Neural progenitor cell (in vitro differentiated cells): ENCODE measurements around the gene FANCM. TPM values are rescaled to one million over a fixed set of nuclear protein-coding genes. Genes with fewer than 3 reads are reported as not detected.

Experiments used
- DNase-seq: peaks from one replicate; pipeline ENCODE4 v3.0.0-alpha.2; 2016; ENCODE audit warnings: low spot score
- H2AFZ ChIP-seq: fragments of 200-600 bp; sonication (generic); replicated peaks from 2 replicates; pipeline ENCODE4 v1.6.1; 2016; ENCODE audit warnings: antibody characterized with exemption
- H3F3A ChIP-seq: fragments of 200-600 bp; sonication (generic); 2 replicates; pipeline ENCODE4 v1.6.1; 2016; ENCODE audit warnings: antibody characterized with exemption, low read depth
- H3K27ac ChIP-seq: fragments of 200-600 bp; sonication (generic); 2 replicates; pipeline ENCODE4 v1.5.1; 2016; ENCODE audit warnings: mild to moderate bottlenecking
- H3K27me3 ChIP-seq: fragments of 200-600 bp; sonication (generic); 2 replicates; pipeline ENCODE4 v1.6.1; 2016; ENCODE audit warnings: mild to moderate bottlenecking, moderate library complexity
- H3K36me3 ChIP-seq: fragments of 200-600 bp; sonication (generic); 2 replicates; pipeline ENCODE4 v1.5.1; 2016
- H3K4me1 ChIP-seq: fragments of 200-600 bp; sonication (generic); 2 replicates; pipeline ENCODE4 v1.6.1; 2016; ENCODE audit warnings: mixed run types
- H3K4me2 ChIP-seq: fragments of 200-600 bp; sonication (generic); 2 replicates; pipeline ENCODE4 v1.6.1; 2016
- H3K4me3 ChIP-seq: fragments of 200-600 bp; sonication (generic); 2 replicates; pipeline ENCODE4 v1.5.1; 2016
- H3K79me2 ChIP-seq: fragments of 200-600 bp; sonication (generic); 2 replicates; pipeline ENCODE4 v1.6.1; 2016; ENCODE audit warnings: low read depth
- H3K9ac ChIP-seq: fragments of 200-600 bp; sonication (generic); 2 replicates; pipeline ENCODE4 v1.6.1; 2016
- H3K9me3 ChIP-seq: fragments of 200-600 bp; sonication (generic); 2 replicates; pipeline ENCODE4 v1.5.1; 2016; ENCODE audit warnings: low read depth
- H4K20me1 ChIP-seq: fragments of 200-600 bp; sonication (generic); 2 replicates; pipeline ENCODE4 v1.6.1; 2016; ENCODE audit warnings: low read depth
- H3K27ac Mint-ChIP-seq: 3 replicates; pipeline ENCODE4 v1.8.0; 2021; ENCODE audit warnings: mixed read lengths
- H3K27me3 Mint-ChIP-seq: 2 replicates; pipeline ENCODE4 v1.8.0; 2022; ENCODE audit warnings: low read depth, mild to moderate bottlenecking, inconsistent platforms, moderate library complexity, mixed read lengths; ENCODE audit not compliant: insufficient read depth
- H3K36me3 Mint-ChIP-seq: 3 replicates; pipeline ENCODE4 v1.8.0; 2021; ENCODE audit warnings: mixed read lengths
- H3K4me1 Mint-ChIP-seq: 3 replicates; pipeline ENCODE4 v1.8.0; 2021; ENCODE audit warnings: mixed read lengths
- H3K4me3 Mint-ChIP-seq: 3 replicates; pipeline ENCODE4 v1.8.0; 2021; ENCODE audit warnings: mild to moderate bottlenecking, moderate library complexity, mixed read lengths
- H3K9me3 Mint-ChIP-seq: 3 replicates; pipeline ENCODE4 v1.8.0; 2020; ENCODE audit warnings: mixed read lengths
- EZH2 ChIP-seq: fragments of 200-600 bp; sonication (generic); IDR thresholded peaks from 2 replicates; pipeline ENCODE4 v1.6.1; 2017; ENCODE audit warnings: antibody characterized with exemption, mild to moderate bottlenecking, moderate library complexity
- EZH2phosphoT487 ChIP-seq: fragments of 200-600 bp; sonication (generic); IDR thresholded peaks from 2 replicates; pipeline ENCODE4 v1.6.1; 2017; ENCODE audit warnings: antibody characterized with exemption
- total RNA-seq: library from RNA; depleted of rRNA; stranded (reverse); fragments of >200 nt; gene quantifications from 2 replicates; pipeline ENCODE4 v1.2.3, GENCODE V29; 2015; ENCODE audit warnings: low replicate concordance
- TF ChIP-seq, protein P1 (sequence below): fragments of 200-600 bp; sonication (generic); IDR thresholded peaks from 2 replicates; pipeline ENCODE4 v1.5.1; 2017; ENCODE audit warnings: antibody characterized with exemption, mild to moderate bottlenecking

Gene FANCM
- total RNA-seq, 1 donor from 2014 or later: 29.4 TPM

DNA sequence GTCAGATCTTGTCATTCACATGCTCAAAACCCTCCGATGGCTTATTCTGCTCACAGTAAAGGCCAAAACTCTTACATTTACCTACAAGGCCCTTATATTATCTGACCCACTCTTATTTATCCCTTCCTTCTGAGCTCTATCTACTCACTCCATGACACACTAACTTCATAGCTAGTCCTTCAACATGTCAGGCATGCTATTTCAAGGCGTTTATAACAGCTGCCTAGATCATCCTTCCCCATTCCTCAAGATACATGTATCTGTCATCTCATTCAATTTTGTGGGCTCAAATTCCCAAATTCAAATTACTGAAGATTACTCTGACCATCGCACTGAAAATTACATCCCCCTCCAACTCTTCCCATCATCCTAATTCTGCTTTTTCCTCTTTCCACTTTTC lies 110.4 kb downstream of the FANCM start:
- peaks cover 9% of the 10 kb centered on the region for H3K9me3 Mint-ChIP-seq
- H3K4me2 ChIP-seq: no peak overlapping the region
- no peak overlapping the region for H3K27ac ChIP-seq

DNA sequence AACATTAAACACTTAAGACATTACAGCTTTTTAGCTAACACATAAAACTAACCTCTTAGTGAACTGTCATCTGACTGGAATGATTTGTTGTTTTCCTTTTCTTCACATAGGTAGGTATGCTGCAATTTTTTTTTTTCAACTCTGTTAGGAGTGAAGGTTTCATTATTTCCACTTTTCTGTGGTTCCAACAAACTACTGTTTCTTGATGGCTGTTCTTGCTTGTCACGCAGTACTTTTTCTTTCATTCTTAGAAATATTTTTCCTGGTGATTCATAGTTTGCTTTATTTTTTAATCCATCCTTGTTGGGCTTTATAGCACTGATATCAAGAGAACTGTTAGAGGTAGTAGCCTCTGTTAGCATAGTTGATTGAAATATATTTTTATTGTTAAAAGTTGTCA lies 111.0 kb downstream of the FANCM start:
- H3K36me3 ChIP-seq: no peaks in the 10 kb centered on the region
- H3K4me3 ChIP-seq: no peak overlapping the region
- no peak overlapping the region for H3K27ac ChIP-seq
- Mint-ChIP-seq H3K27ac (no peak overlapping the region), H3K4me3 (no peak overlapping the region), H3K4me1 (peaks cover 4% of the 10 kb centered on the region), H3K36me3 (peaks cover 14% of the 10 kb centered on the region), H3K9me3 (peaks cover 9% of the 10 kb centered on the region), H3K27me3 (no peaks in the 10 kb centered on the region)
- H4K20me1 ChIP-seq: peaks cover 34% of the 10 kb centered on the region
- no peak overlapping the region for H2AFZ ChIP-seq
- H3F3A ChIP-seq: no peaks in the 10 kb centered on the region
- no peak for TF ChIP-seq EZH2phosphoT487
- TF ChIP-seq EZH2: no peak
- TF ChIP-seq, protein P1, sequence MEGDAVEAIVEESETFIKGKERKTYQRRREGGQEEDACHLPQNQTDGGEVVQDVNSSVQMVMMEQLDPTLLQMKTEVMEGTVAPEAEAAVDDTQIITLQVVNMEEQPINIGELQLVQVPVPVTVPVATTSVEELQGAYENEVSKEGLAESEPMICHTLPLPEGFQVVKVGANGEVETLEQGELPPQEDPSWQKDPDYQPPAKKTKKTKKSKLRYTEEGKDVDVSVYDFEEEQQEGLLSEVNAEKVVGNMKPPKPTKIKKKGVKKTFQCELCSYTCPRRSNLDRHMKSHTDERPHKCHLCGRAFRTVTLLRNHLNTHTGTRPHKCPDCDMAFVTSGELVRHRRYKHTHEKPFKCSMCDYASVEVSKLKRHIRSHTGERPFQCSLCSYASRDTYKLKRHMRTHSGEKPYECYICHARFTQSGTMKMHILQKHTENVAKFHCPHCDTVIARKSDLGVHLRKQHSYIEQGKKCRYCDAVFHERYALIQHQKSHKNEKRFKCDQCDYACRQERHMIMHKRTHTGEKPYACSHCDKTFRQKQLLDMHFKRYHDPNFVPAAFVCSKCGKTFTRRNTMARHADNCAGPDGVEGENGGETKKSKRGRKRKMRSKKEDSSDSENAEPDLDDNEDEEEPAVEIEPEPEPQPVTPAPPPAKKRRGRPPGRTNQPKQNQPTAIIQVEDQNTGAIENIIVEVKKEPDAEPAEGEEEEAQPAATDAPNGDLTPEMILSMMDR: no peak
- H3K27me3 ChIP-seq: no peaks in the 10 kb centered on the region
- H3K4me2 ChIP-seq: no peak overlapping the region
- no peaks in the 10 kb centered on the region for H3K9me3 ChIP-seq
- peaks cover 12% of the 10 kb centered on the region for H3K4me1 ChIP-seq
- H3K9ac ChIP-seq: no peak overlapping the region
- no peak for DNase-seq
- no peaks in the 10 kb centered on the region for H3K79me2 ChIP-seq

More for the DNA sequence above, 110.4 kb downstream of the FANCM start:
- H4K20me1 ChIP-seq: peaks cover 34% of the 10 kb centered on the region
- no peak overlapping the region for H3K4me3 ChIP-seq
- H2AFZ ChIP-seq: no peak overlapping the region
- H3K27ac Mint-ChIP-seq: no peak overlapping the region
- H3F3A ChIP-seq: no peaks in the 10 kb centered on the region
- peaks cover 14% of the 10 kb centered on the region for H3K36me3 Mint-ChIP-seq
- H3K27me3 Mint-ChIP-seq: no peaks in the 10 kb centered on the region
- H3K9ac ChIP-seq: no peak overlapping the region
- TF ChIP-seq, protein P1: no peak
- no peak for TF ChIP-seq EZH2
- TF ChIP-seq EZH2phosphoT487: no peak
- DNase-seq: no peak
- no peaks in the 10 kb centered on the region for H3K36me3 ChIP-seq
- H3K79me2 ChIP-seq: no peaks in the 10 kb centered on the region
- H3K4me1 Mint-ChIP-seq: no peaks in the 10 kb centered on the region
- H3K4me3 Mint-ChIP-seq: no peak overlapping the region
- no peaks in the 10 kb centered on the region for H3K9me3 ChIP-seq
- peaks cover 6% of the 10 kb centered on the region for H3K4me1 ChIP-seq
- no peaks in the 10 kb centered on the region for H3K27me3 ChIP-seq

DNA sequence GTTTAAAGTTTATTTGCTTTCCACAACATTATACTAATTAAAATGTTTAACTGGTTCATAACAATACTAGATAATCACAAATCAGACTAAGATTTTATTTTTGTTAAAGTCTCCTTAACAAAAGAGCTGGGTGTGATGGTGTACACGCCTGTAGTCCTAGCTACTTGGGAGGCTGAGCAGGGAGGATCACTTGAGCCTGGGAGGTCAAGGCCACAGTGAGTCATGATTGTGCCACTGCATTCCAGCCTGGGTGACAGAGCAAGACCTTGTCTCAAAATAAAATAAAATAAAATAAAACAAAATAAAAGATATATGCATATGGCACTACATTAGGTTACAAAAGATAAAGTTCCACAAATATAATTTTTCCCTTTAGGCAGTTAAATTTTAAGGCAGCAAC lies 111.7 kb downstream of the FANCM start:
- H3K27me3 Mint-ChIP-seq: no peaks in the 10 kb centered on the region
- peaks cover 10% of the 10 kb centered on the region for H3K36me3 Mint-ChIP-seq
- no peak for TF ChIP-seq EZH2
- no peak for TF ChIP-seq EZH2phosphoT487
- TF ChIP-seq, protein P1: no peak
- H3K4me3 ChIP-seq: no peak overlapping the region
- H3K27me3 ChIP-seq: no peaks in the 10 kb centered on the region
- no peaks in the 10 kb centered on the region for H3K79me2 ChIP-seq
- H3K27ac ChIP-seq: no peak overlapping the region
- no peak overlapping the region for H3K9ac ChIP-seq
- H3K4me3 Mint-ChIP-seq: no peak overlapping the region
- peaks cover 12% of the 10 kb centered on the region for H3K4me1 ChIP-seq
- no peak overlapping the region for H3K27ac Mint-ChIP-seq
- H3K4me2 ChIP-seq: no peak overlapping the region
- peaks cover 34% of the 10 kb centered on the region for H4K20me1 ChIP-seq
- peaks cover 4% of the 10 kb centered on the region for H3K4me1 Mint-ChIP-seq
- no peaks in the 10 kb centered on the region for H3K9me3 ChIP-seq
- DNase-seq: no peak
- no peaks in the 10 kb centered on the region for H3K36me3 ChIP-seq
- peaks cover 9% of the 10 kb centered on the region for H3K9me3 Mint-ChIP-seq
- no peaks in the 10 kb centered on the region for H3F3A ChIP-seq
- H2AFZ ChIP-seq: no peak overlapping the region
